ENCODE results near the gene SUPT20HL1.

The SUPT20HL1 gene

DNA sequence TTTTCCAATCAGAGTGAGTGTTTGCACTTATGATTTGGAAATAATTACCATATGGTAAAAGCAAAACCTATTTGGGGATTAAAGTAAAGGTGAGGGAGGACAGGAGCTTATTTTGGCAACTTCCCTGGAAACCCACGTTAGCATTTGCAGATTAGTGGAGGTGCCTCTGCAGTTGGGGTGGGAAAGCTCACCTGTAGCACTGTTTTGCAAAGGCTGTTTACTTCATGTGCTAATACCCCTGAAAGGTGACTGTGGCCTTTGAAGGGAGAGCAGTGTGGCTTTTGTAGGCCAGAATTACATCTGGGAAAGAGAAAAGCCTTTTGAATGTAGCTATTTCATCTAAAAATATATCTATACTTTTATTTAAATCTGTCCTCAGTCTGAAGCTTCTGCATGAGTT, 9.4 kb downstream of the SUPT20HL1 start:
- H4K20me1 ChIP-seq = no peaks in the 10 kb centered on the region
- H3K9ac ChIP-seq = peak overlapping the region in 1 of 11 experiments; percentile 4; a peak in 1 of 22 replicates
- H3K4me1 ChIP-seq = peaks cover 0 to 32% (median 2%) of the 10 kb centered on the region in 10 experiments; a peak in 7 of 20 replicates
- H3K4me2 ChIP-seq = peak overlapping the region in 4 of 11 experiments; percentile 29 to 74 (median 67); a peak in 6 of 22 replicates
- no peak overlapping the region for H3K27ac ChIP-seq
- no peaks in the 10 kb centered on the region for H3K36me3 ChIP-seq
- TF ChIP-seq Cebpa-rat (IDR thresholded peaks at IDR 0.05) = no peak
- no peak overlapping the region for H3K4me3 ChIP-seq
- H3K27me3 ChIP-seq = peaks cover 0 to 8% (median 0%) of the 10 kb centered on the region in 11 experiments; a peak in 2 of 22 replicates
- no peaks in the 10 kb centered on the region for H3K9me3 ChIP-seq (replicated peaks in 1 of 11)

DNA sequence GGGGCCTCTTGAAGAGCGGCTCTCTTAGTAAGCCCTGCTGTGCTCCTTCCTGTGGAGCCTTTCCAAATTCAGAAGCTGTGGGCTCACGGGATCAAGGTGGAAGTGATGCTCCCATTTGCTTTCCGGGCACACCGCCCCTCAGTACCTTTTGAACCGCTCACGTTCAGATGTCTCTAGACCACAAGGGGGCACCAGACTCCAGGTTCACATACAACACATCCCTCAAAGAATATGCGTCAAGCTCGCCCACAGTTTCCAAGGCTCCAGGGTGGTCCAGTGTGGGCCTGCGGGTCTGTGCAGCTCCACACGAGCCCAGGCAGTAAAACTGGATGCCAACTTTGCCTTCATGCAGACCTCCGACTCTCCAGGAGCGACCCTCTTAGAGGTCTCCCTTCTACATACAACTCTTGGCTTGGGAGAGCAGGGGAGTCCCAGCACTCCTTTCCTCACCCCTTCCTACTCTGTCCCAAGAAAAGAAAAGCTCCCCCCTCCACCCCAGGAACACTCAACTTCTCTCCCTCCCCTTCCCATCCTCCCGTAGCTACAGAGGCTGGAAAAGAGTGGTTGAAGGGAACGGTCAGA, 11.0 kb downstream of the SUPT20HL1 start:
- Histone ChIP-seq H3K27me3 (peaks cover 0 to 12% (median 0%) of the 10 kb centered on the region in 11 experiments; a peak in 4 of 22 replicates), H3K4me2 (peak overlapping the region in 4 of 11 experiments; percentile 29 to 74 (median 67); a peak in 6 of 22 replicates), H3K36me3 (no peaks in the 10 kb centered on the region), H3K27ac (peak overlapping the region in 1 of 11 experiments; percentile 6; a peak in 1 of 22 replicates), H3K4me3 (no peak overlapping the region), H3K9ac (no peak overlapping the region), H4K20me1 (no peaks in the 10 kb centered on the region; a peak in 1 of 22 replicates), H3K9me3 (replicated peaks in 1 of 11) (no peaks in the 10 kb centered on the region), H3K4me1 (peaks cover 0 to 32% (median 2%) of the 10 kb centered on the region in 10 experiments; a peak in 7 of 20 replicates)
- no peak for TF ChIP-seq Cebpa-rat (IDR thresholded peaks at IDR 0.05)

GRCh38 chrX:24372021-24372763, 11.8 kb downstream of the SUPT20HL1 start:
- no peak overlapping the region for H3K9ac ChIP-seq
- peaks cover 0 to 32% (median 2%) of the 10 kb centered on the region in 10 experiments; a peak in 7 of 20 replicates for H3K4me1 ChIP-seq
- peaks cover 0 to 12% (median 0%) of the 10 kb centered on the region in 11 experiments; a peak in 4 of 22 replicates for H3K27me3 ChIP-seq
- no peak overlapping the region for H3K4me3 ChIP-seq
- no peak overlapping the region for H3K27ac ChIP-seq
- no peak overlapping the region for H3K4me2 ChIP-seq
- H4K20me1 ChIP-seq = no peaks in the 10 kb centered on the region; a peak in 1 of 22 replicates
- no peaks in the 10 kb centered on the region for H3K9me3 ChIP-seq (replicated peaks in 1 of 11)
- TF ChIP-seq Cebpa-rat (IDR thresholded peaks at IDR 0.05) = no peak
- H3K36me3 ChIP-seq = no peaks in the 10 kb centered on the region

DNA sequence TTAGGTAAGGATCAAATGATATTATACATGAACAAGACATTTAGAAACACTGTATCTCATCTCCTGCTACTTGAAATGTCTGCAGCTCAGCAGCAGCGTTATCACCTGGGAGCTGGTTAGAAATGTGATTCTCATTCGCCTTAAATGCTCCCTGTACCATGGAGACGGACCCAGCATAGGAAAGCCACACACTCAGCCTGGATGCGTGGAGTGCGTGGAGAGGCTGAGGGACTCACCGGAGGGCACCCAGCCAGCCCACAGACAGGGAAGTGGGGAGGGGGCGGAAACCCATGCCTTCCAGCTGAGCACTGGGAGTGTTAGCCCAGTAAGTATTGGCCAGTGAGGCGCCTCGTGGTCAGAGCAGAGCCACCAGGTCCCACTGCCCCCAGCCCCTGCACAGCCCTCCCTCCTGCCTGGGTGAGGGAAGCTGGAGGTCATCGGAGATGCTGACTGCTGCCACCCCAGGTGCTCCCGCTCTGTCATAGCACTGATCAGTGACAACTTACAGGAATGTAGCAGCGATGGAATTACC, 15.2 kb downstream of the SUPT20HL1 start:
- no peak overlapping the region for H3K4me3 ChIP-seq
- no peak overlapping the region for H3K4me2 ChIP-seq
- no peaks in the 10 kb centered on the region; a peak in 1 of 22 replicates for H4K20me1 ChIP-seq
- H3K9ac ChIP-seq = no peak overlapping the region
- peaks cover 0 to 11% (median 0%) of the 10 kb centered on the region in 11 experiments; a peak in 5 of 22 replicates for H3K27me3 ChIP-seq
- no peaks in the 10 kb centered on the region for H3K36me3 ChIP-seq
- no peak overlapping the region for H3K27ac ChIP-seq
- no peak for TF ChIP-seq Cebpa-rat (IDR thresholded peaks at IDR 0.05)
- no peaks in the 10 kb centered on the region for H3K9me3 ChIP-seq (replicated peaks in 1 of 11)
- H3K4me1 ChIP-seq = peaks cover 0 to 12% (median 0%) of the 10 kb centered on the region in 10 experiments; a peak in 7 of 20 replicates

- H3K4me1 ChIP-seq = peaks cover 0 to 4% (median 0%) of the 10 kb centered on the region in 10 experiments; a peak in 3 of 20 replicates
- no peak overlapping the region for H3K4me2 ChIP-seq
- H3K9me3 ChIP-seq (replicated peaks in 1 of 11) = no peaks in the 10 kb centered on the region
- no peaks in the 10 kb centered on the region; a peak in 1 of 22 replicates for H4K20me1 ChIP-seq
- no peak overlapping the region for H3K9ac ChIP-seq
- no peaks in the 10 kb centered on the region for H3K36me3 ChIP-seq
- H3K4me3 ChIP-seq = no peak overlapping the region
- no peak overlapping the region for H3K27ac ChIP-seq
- peaks cover 0 to 11% (median 0%) of the 10 kb centered on the region in 11 experiments; a peak in 5 of 22 replicates for H3K27me3 ChIP-seq
- TF ChIP-seq Cebpa-rat (IDR thresholded peaks at IDR 0.05) = no peak
These were observed 16.0 kb downstream of the SUPT20HL1 start for GRCh38 chrX:24376403-24376802.

DNA sequence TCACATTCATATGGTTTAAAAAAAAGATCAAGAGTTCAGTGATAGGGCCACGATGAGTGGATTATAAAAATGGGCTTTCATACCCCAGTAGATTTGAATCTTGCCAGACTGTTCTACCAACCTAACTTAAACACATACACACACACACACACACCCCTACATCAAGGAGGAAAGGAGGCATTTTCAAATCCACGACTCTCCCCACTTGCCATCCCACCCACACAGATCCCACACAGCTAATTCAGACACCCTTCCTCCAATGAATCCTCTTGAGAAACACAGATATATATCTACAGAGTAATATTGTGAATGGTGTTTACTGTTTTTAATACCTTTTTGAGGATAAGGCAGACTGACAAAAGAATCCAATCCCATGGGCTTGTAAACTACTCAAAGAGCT, 16.8 kb downstream of the SUPT20HL1 start:
- no peak overlapping the region for H3K27ac ChIP-seq
- H4K20me1 ChIP-seq = no peaks in the 10 kb centered on the region; a peak in 1 of 22 replicates
- H3K4me2 ChIP-seq = no peak overlapping the region
- no peak overlapping the region for H3K4me3 ChIP-seq
- no peak for TF ChIP-seq Cebpa-rat (IDR thresholded peaks at IDR 0.05)
- no peak overlapping the region for H3K9ac ChIP-seq
- no peaks in the 10 kb centered on the region for H3K9me3 ChIP-seq (replicated peaks in 1 of 11)
- no peaks in the 10 kb centered on the region for H3K4me1 ChIP-seq
- H3K36me3 ChIP-seq = no peaks in the 10 kb centered on the region
- H3K27me3 ChIP-seq = peaks cover 0 to 8% (median 0%) of the 10 kb centered on the region in 11 experiments; a peak in 4 of 22 replicates

DNA sequence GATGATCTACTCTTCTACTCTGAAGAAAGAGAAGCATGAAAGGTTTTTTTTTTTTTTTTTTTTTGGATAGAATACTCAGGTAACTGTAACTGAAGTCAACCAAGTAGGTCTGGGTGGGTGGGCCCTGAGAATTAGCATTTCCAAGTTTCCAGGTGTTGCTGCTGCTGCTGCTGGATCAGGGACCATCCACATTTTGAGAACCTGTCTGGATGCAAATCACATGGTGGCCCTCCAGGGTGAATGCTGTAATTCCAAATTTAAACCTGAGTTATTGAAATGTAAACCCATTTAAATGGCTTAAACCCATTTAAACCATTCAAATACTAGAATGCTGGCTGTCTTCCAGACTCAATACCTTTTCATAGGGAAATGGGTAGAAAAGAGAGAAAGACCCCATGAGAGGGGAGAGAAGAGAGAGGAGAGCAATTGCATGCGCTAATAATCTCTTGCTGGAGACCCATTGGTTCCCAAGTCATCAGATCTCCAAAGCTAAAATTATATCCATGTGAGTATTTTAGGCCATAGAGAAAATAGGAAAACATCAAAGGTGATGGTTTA, 17.6 kb downstream of the SUPT20HL1 start:
- H3K4me1 ChIP-seq = no peaks in the 10 kb centered on the region
- no peaks in the 10 kb centered on the region for H3K36me3 ChIP-seq
- H4K20me1 ChIP-seq = no peaks in the 10 kb centered on the region; a peak in 1 of 22 replicates
- H3K27me3 ChIP-seq = peaks cover 0 to 8% (median 0%) of the 10 kb centered on the region in 11 experiments; a peak in 3 of 22 replicates
- no peak overlapping the region for H3K4me2 ChIP-seq
- no peak for TF ChIP-seq Cebpa-rat (IDR thresholded peaks at IDR 0.05)
- no peak overlapping the region for H3K9ac ChIP-seq
- no peak overlapping the region for H3K27ac ChIP-seq
- no peak overlapping the region for H3K4me3 ChIP-seq
- no peaks in the 10 kb centered on the region for H3K9me3 ChIP-seq (replicated peaks in 1 of 11)

- 0 out of 22 replicates have a peak, but pooled peaks cover 0 to 3% (median 0%) of the 10 kb centered on the region in 11 experiments for H3K9me3 ChIP-seq (replicated peaks in 1 of 11)
- H3K4me1 ChIP-seq = no peaks in the 10 kb centered on the region
- H3K27ac ChIP-seq = no peak overlapping the region
These were observed 18.3 kb downstream of the SUPT20HL1 start for GRCh38 chrX:24378706-24379105.

More at GRCh38 chrX:24378706-24379105, 18.3 kb downstream of the SUPT20HL1 start:
- H4K20me1 ChIP-seq = no peaks in the 10 kb centered on the region; a peak in 1 of 22 replicates
- H3K36me3 ChIP-seq = no peaks in the 10 kb centered on the region
- no peak overlapping the region for H3K9ac ChIP-seq
- H3K27me3 ChIP-seq = peaks cover 0 to 8% (median 0%) of the 10 kb centered on the region in 11 experiments; a peak in 5 of 22 replicates
- no peak for TF ChIP-seq Cebpa-rat (IDR thresholded peaks at IDR 0.05)
- H3K4me2 ChIP-seq = no peak overlapping the region
- no peak overlapping the region for H3K4me3 ChIP-seq

All from BLaER1 treated with 17β-estradiol and CSF1 and Interleukin-3, amounts not matched to agents 10 nM and 100 nM (cell line).